HG03354 (cell line): ENCODE results near the gene PYGO2.

Experiments used
- ATAC-seq: cut with Tn5 transposase; IDR thresholded peaks from one replicate; pipeline ENCODE4 v1.9.1; 2021; ENCODE audit warnings: mild to moderate bottlenecking; ENCODE audit not compliant: unreplicated experiment, poor library complexity, severe bottlenecking

The PYGO2 gene

GRCh38 chr1:154961207-154962155 lies at the start of gene PYGO2:
Gene PYGO2, minus strand, starts transcription at chr1:154961782. Its CDS starts 206 bp downstream, at chr1:154961576.
- ATAC-seq = peak; percentile 78

- no peak for ATAC-seq
Observed at GRCh38 chr1:155011004-155011416, 49.4 kb upstream of the PYGO2 start.

- ATAC-seq = no peak
Observed at GRCh38 chr1:155010211-155010918, 48.8 kb upstream of the PYGO2 start.

- ATAC-seq = no peak
Observed at GRCh38 chr1:155009742-155010141, 48.2 kb upstream of the PYGO2 start.

- ATAC-seq = no peak
Observed at GRCh38 chr1:155009221-155009711, 47.7 kb upstream of the PYGO2 start.

GRCh38 chr1:155008015-155008941 lies 46.7 kb upstream of the PYGO2 start:
- no peak for ATAC-seq

- no peak for ATAC-seq
Observed at GRCh38 chr1:155007251-155007828, 45.8 kb upstream of the PYGO2 start.

- ATAC-seq = no peak
Observed at GRCh38 chr1:155006601-155007101, 45.1 kb upstream of the PYGO2 start.

- ATAC-seq = no peak
Observed at GRCh38 chr1:155005076-155006011, 43.8 kb upstream of the PYGO2 start.

- ATAC-seq = no peak
Observed at GRCh38 chr1:155004352-155005075, 42.9 kb upstream of the PYGO2 start.

- no peak for ATAC-seq
Observed at GRCh38 chr1:155003766-155004351, 42.3 kb upstream of the PYGO2 start.

- no peak for ATAC-seq
Observed at GRCh38 chr1:155003227-155003765, 41.7 kb upstream of the PYGO2 start.

- ATAC-seq = no peak
Observed at GRCh38 chr1:155002464-155003226, 41.1 kb upstream of the PYGO2 start, which contains the start of gene ZBTB7B. Gene ZBTB7B, plus strand, starts transcription at chr1:155002802. Its CDS starts 11,859 bp downstream, at chr1:155014661.

GRCh38 chr1:155001675-155002463 lies 40.3 kb upstream of the PYGO2 start:
- ATAC-seq = peak; percentile 65

- ATAC-seq = no peak
Observed at GRCh38 chr1:155001425-155001674, 39.8 kb upstream of the PYGO2 start.
